ENCODE measurements around the gene XRCC3.

Gene XRCC3

DNA sequence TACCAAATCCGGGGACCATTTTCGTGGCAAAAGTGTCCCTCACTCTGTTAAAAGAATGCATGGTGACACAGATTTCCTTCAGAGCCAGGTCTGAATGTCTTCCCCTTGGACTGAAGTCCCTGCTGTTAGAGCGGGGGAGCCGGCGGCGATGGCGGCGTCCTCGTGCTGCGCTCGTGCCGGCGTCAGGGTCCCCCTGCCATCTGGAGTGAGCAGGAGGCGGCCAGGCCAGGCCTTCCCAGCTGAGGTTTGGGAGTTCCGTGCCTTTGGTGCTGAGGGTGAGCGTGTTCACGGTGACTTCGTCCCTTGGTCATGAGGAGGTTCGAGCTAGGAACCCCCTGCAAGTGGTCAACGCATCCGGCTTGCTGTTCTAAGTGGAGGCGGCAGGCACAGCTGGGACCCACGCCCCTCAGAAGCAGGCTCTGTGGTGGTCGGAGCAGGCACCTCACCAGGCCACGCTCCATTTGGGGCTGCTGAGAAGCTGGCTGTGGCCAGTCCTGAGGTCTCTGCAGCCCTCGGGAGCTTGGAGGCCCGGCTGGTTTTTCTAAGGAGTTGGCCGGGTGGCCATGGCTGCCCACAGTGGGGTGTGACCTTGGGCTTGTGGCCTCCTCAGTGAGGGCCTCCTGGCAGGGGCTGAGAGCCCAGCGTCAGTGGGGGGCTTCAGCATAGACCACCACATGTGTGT is 9.9 kb upstream of the XRCC3 start:
- DNase-seq, result no peak

DNA sequence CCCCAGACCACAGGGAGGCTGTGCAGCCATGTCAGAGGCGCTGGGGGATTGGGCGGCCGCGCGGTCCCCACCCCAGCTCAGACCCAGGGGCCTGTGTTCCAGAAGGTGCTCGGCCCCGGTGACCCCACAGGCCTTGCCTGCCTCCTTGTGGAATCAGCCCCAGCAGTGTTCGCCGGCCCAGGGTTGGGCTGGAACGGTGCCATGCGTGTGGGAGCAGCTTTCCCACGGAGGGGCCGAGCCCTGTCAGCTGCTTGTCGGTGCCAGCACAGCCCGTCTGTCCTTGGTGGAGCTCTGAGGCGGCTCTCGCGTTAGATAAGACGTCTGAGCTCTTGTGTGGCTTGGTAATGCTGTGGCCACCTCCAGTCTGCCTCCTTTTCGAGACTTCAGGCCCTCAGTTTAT is 8.9 kb upstream of the XRCC3 start:
- no peak for DNase-seq

DNA sequence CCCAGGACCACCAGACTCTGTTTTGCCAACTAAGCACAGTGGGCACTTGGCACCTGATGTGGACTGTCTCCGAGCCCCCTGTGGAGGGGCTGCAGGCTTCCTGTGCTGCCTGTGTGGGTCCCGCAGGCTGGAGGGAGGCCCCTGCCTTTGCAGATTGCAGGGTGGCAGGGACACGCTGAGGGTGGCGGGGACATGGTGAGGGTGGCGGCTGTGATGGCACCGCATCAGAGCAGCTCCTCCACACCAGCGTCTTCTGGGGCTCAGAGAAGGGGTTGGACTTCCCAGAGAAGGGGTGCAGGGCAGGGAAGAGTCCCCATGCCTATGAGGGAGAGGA is 8.5 kb upstream of the XRCC3 start:
- no peak for DNase-seq

DNA sequence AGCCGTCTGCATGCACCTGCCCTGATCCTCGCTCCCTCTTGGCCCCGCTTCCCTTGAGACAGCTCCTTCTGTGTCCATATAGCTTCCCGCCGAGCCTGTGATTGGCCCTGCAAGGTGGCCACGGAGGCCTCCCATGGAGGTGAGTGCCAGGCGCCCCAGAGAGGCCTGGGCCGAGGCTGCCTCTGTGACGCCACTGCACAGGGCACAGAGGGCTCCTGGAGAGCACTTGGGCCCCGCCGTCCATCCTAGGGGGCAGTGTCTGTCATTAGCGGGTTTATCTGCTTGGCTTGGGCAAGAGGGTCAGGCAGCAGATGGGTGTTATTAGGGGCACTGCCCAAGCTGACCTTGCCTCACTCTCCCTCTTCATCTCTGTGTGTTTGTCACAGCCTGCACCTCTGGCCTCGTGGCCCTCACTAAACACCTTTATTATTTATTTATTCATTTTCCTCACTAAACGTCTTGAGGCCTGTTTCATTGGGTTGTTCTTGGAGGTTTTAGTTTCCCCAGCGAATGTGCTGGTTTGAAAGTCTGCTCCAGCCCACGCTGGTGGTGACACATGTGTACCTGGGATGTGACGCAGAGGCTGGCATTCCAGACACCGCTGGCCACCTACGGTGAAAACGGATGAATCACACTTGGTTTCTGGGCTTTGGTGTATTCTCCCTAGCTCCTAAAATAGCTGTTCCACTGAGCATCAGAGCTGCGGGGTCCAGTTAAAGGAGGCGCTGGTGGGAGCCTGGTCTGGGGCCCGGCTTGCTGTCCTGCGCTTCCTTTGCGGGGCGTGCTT is 6.3 kb upstream of the XRCC3 start:
- no peak for DNase-seq

DNA sequence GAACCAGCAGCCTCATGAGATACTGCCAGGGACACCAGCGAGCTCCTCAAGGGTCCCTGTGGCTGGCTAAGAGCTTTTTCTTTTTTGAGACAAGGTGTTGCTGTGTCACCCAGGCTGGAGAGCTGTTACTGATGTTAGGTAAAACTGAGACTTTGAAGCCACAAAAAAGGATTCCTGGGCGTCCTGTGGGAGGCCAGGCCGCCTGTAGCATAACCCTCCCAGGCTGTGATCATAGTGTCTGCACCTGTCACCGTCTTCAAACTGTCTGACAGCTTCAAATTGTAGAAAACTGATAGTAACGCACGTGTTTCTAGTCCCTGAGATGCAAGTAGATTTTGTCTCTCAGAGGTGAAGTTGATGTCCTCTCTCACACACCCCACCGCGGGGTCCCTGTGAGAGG is 4.5 kb upstream of the XRCC3 start:
- no peak for DNase-seq

DNA sequence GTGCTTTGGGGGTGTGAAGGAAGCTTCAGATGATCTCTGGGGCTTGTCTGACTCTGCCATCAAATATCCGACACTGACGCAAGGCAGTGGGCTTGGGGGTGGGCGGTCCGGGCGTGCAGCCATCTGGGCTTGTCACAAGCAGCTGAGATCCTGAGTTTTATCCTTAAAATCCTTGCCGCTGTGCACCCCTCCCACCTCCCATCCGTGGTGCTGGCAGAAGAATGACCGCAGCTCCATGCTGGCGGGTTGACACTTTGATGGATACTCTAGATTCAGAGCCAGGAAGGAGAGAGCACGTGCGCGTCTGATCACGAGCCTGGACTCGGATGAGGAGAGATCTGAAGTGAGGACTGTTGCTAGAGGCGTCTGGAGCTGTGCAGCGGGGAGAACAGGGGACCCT is 3.3 kb upstream of the XRCC3 start:
- DNase-seq, result no peak

DNA sequence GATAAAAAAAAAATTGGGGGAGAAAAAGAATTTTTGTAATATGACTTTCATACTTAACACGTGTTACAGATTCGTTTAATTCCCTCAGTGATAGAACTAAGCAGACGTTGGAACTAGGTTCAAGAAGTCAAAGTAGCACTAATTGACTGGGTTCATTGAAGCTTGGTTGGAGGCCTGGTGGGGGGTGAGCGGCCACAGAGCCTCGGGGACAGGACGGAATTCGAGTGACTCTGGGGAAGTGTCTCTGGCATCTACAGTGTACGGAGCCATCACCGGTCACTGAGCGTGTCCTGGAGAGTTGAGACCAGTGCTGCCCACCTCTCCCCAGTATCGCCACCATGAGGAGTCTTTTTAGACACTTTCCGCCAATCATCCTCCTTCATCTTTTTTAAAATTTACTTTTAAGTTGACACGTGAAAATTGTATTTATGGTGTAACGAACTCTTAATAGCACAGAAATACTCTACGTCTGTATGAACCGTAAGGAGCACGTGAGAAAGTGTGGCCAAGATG is 1.7 kb upstream of the XRCC3 start:
- DNase-seq, result no peak

DNA sequence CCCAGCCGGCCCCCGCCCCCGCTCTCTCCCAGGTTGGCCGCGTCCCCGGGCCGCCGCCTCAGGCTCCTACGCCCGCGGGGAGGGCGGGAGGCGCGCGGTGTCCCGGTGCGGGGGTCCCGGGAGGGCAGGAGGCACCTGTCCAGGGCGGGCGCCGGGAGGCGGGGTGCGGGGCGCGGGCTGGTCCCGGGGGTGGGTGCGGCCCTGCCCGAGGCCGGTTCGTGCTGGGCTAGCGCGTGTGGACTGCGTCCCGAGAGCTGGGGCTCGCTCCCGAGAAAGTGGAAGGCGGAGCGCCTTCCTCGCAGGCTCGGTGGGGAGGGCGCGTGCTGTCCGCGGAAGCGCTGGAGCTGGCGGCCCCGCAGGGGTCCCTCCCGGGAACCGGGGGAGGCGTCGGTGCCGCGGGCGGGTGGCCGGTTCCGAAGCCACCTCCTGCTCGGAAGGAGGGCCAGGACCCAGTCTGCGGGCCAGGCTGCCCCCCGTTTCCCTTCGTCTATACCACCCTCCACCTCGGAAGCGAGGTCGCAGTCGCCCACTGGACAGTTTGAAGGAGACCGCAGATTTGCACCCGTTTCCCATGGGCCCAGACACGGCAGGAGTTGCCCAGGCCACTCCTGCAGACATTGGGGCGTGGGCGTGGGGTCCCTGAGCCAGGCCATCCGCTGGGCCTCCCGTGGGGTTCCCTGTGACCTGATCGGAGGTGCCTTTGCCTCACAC is 995 bp upstream of the XRCC3 start:
- DNase-seq, result peak; percentile 24

DNA sequence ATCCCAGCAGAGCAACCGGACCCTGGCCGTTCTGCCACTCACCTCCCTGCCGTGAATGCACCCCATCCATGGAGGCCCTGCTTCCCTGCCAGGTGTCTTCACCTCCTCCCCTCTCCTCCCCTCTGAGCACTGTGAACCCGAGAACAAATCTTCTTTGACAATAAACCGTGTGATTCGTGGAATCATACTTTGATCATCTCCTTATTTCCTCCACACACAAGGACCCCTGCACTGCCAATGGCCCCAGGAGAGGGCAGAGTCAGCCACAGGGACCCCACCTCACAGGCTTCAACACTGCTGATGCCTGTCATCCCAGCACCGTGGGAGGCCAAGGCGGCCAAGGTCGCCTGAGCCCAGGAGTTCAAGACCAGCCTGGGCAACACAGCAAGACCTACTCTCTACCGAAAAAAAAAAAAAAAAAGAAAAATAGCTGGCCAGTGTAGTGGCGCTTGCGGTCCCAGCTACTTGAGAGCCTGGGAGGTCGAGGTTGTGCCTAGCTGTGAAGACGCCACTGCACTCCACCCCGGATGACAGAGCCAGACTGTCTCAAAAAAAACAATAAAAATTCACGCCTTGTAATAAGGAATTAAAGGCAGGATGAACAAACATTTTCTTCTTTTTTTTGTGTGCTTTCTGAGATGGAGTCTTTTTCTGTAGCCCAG is 1.1 kb downstream of the XRCC3 start:
- DNase-seq, result no peak

DNA sequence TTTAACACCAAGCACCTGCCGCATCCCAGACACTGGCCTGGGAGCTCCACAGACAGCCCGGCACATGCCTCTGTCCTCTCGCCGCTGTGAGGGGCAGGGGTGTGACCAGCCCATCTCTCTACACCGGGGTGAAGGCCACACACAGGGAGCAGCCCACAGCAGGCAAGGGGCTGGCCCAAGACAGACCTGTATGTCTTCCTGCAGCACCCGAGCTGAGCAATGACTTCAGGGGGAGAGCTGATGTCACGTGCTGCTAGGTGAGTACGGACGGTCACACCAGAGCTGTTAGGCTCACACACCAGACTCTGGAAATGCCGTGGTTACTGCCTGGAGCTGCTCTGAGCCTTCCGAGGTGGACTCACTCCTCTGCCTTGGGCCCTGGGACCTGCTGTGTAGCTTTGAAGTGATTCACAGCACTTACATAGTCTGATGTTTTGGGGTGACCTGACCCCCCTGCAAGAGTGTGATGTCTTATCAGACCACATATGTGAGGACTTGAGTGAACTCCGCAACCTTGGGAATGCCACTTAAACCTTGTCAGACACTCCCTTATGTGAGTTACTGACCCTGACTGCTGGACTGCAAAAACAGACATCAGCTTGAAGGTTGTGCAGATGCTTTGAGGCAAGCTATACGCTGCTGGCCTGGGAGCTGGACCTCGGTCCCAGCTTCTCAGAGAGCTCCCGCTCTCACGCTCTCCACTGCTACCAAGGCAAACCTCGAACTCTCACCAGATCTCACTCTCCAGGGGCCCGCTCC is 1.8 kb downstream of the XRCC3 start:
- no peak for DNase-seq

DNA sequence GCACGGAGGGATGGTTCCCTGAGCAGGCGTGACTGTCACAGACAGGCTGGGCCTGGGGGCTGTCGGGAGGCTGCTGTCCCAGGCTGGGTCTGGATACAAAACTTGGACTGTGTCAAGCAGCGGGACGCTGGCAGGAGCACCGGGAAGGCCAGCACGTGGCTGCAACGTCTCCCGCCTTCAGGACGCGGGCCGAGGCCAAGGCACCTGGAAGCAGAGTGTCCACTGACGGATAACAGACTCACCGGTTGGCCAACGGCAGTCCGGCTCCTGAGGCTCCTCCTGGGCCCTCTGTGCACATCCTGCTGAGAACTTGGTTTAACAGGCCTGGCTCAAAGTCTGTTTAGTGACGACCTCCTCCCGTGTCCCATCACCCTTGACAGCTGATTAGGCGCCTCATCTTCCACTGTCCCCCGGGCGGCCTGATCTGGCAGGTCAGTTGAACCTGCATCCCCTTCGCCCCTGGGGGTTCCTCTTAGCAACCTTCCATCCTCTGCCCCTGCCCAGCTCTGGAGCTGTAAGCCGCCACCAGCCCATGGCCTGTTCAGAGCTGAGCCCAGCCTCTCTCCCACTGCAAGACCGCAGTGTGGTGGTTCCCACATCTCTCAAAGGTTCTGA is 2.5 kb downstream of the XRCC3 start:
- no peak for DNase-seq

DNA sequence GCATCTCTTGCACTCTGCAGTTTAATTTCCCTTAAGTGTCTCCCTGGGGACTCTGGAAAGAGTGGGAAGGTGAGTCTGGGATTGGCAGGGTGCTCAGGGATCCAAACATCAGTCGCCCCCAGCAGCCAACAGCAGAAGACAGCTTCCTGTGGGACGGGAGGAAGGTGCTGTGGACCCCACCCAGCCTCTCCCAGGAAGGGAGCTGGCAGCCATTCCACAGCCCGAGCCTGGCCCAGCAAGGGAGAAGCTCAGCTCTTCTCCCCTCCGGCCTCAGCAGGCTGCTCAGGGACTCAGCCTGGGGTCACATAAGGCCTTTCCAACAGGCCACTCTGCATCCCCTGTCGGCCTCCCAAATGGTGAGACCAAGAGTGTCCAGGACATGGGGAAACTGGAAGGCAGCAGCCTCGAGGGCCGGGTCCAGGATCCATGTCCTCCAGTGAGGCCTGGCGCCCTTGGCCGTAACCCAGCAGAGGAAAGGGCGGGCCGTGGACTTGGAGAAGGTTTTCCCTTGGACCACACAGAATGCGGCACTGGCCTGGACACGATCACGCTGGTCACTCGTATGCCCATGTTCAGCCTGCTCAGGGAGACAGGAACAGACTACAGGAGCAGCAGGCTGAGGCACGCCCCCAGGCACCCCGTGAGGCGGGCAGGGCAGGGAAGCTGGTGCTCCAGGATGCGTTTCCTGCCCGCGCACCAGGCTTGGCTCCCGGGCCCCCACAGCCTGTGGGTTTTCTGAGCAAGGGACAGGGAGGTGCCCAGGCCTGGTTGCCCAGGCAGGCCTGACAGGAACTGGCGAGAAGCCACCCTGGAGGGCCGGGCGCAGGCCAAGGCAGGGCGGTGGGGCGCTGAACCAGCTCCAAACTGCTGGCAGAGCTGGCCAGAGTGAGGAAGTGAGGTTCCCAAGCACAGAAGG is 3.5 kb downstream of the XRCC3 start:
- DNase-seq, result no peak

DNA sequence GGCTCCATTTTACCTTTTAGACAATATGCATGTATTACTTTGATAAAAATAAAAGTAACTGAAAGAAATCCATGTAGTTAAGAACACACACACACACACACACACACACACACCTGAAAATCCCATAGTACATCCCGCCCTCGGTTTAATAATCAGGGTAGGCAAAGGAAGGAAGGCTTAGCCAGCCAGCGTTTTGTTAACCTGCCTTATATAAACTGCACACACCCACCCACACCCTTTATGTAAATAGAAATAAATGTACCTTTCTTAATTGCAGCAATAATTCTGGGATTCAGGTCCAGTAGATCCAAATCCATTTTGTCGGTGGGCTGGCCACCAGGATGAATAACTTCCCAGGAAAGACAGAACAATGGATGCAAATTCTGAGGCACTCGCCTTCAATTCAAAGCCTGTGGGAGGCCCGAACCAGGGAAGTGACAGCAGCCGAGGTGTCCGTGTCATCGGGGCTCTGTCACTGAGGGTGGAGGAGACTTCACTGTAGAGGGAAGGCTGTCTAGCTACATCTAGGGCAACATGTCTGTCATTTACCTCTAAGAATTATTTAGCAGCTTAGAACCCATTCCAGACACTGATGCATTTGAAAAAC is 4.4 kb downstream of the XRCC3 start:
- DNase-seq, result no peak

DNA sequence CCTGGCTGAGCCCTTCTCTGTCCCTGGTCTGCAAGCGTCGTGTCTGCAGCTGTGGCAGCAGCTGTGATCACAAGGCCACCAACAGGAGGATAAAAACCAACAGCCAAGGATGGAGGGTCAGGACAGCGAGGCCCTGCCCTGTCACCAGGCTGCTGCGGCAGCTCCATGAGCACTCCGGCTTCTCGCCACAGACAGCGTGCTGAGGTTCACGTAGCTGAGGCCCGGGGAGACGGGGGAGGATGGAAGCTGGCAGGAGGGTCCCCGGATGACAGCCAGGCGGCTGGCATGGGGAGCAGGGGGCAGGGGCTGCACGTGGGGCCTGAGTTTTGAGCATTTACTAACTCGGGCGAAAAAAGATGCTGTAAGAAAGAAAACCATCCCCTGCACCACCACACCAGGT is 5.4 kb downstream of the XRCC3 start:
- DNase-seq, result no peak

DNA sequence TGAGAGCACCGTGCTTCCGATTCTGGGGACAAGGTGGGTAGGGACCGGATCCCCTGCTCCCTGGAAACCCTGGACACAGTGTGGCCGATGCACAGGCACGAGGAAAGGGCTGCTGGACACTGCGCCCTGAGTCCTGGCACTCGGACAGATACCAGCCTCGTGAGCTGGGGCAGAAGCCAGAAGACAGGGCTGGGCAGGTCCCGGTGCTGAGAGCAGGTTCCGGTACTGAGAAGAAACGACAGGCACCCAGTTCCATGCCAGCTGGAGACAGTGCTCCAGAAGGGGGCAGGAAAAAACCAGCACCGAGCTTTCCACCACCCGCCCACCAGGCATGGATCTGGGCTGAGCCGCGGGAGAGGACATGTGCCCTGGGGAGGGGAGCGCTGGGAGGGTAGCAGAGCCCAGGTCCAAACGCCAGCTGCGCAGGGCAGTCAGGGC is 6.5 kb downstream of the XRCC3 start:
- no peak for DNase-seq

DNA sequence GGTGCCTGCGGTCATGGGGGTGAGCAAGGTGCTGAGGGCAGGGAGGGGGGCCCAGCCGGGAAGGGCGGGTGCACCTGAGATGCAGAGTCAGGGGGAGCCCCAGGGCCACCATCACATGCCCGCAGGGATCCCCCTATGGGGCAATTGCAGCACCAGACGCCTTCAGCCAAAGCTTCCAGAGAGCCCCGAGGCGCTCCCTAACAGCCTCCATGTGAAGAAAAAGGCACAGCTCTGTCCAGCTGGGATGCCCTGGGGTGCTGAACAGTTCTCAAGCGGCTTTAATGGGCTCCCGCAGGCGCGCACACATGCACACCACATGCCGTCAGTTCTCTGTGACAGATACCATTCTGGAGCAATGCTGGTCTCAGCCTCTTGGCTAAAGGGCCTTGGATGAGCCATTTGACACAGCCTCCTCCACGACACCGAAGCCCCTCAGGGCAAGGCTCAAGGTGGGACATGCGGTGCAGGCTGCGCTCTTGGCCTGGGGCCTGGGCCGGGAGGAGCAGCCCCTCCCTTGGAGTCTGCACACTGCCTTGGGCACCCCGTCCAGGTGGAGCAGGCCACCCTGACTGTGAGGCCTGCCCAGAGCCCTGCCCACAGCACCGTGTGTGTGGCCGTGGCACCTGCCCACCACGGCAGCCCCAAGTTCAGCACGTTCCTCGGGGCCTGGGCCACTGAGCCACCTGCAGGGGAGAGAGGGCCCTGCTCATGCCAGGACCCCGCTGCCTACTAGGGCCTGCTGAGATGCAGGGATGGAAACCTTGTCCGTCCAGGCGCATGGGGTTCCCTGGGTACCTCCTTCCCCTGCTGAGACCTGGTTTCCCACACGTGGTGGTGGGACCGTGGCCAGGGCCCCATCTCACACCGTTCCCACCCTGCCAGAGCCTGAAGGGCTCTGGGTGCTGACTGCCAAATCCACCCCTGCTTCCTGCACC is 7.7 kb downstream of the XRCC3 start:
- DNase-seq, result no peak

DNA sequence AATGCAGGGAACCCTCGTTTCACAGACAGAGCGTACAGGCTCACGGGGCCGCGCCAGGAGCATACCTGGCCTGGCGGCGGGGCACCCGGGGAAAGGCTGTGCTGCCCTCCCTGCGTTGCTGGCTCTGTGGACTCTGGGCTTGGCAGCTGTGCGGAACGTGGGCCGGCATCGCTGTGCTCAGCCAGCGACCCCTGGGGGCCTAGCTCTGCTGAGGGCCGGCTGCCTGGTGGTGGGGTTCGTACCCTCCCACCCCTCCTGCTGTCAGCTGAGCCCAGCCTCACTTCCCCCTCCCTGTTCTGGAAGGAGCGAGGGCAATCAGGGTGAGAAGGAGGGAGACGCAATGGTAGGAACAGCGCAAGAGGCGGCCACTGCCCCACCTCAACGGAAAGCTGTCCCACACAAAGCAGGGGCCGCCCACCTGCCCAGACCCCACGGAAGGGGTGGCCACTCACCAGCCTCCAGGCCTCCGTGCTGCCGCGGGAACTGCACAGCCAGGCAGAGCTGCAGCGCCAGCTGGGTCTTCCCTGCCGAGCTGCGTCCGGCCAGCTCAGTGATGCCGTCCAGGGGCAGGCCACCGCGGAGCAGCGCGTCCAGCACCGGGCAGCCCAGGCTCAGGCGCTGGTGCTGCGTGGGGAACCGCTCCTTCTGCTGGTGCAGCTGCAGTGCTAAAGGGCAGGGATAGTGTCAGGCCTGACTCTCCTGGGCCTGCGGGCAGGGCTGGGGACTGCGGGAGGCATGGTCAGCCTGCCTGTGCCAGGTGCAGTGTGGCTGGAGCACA is 8.5 kb downstream of the XRCC3 start:
- DNase-seq, result no peak

DNA sequence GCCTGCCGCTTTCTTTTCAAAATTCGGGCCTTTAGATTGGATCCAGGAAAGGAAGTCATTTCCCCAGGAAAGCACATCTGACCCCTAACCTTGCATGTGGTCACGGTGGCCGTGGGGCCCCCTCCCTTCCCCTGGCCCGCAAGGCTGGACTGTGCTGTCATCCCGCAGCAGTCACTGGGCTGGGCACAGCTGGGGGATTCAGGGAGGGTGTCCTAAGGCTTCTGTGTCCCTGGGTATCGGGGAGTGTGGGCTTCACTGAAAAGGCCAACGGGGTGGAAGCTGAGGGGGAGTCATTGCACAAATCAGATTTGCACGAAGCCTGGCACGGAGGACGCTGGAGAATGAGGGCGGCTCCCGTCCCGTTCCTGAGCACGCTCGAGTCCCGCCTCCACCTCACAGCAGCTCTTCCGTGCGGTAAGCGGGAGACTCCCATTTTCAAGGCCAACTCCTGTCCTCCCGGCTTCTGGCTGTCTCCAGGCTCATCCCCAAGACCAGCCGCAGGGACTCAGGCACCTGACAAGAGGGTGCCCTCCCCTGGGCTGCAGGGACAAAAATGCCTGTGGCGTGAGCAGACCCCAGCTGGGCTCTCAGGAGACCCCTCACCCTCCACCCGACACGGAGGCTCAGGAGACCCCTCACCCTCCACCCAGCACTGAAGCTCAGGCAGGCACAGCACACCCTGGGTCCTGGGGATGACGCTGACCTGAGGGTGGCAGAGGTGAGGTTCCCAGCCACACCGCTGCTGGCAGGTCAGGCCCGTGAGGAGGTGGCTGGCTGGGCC is 9.6 kb downstream of the XRCC3 start:
- no peak for DNase-seq
